ENCODE results near the gene PCNX3. TPM values are rescaled to one million over a fixed set of nuclear protein-coding genes. Genes with fewer than 3 reads are reported as not detected.

The PCNX3 gene
- total RNA-seq, 1 experiment from 2014 or later = 50.4 TPM

DNA sequence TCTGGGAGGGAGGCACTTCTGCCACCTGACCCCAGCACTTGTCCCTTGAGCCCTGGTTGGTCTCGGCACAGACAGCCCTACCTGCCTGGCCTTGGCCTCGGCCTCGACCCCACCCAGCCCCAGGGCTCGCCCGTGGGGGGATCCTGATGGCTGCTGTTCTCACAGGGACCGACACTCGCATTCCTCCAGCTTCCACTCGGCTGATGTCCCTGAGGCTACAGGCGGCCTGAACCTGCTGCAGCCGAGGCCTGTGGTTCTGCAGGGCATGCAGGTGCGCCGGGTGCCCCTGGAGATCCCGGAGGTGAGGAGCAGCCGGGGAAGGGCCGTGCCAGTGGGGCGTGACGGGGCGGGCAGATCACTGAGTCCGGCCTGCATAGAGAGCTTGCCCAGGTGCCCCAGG is 5.1 kb downstream of the PCNX3 start:
- no peak overlapping the region for H3K27ac ChIP-seq (ENCODE audit: low read depth, low read length)

More for the DNA sequence above, 5.1 kb downstream of the PCNX3 start:
- ChIA-PET POLR2A (no interaction called here), RAD21 (ENCODE audit: low non-redundant PET in 1 of 2, low total read pairs in 2 of 2, uncharacterized antibody in 2 of 2, unreplicated experiment in 2 of 2) (no interaction called here), CTCF (no interaction called here)
- intact Hi-C loops (cut with micrococcal nuclease) = no loop called here
- no peaks in the 10 kb centered on the region for H3K9me2 ChIP-seq (ENCODE audit: insufficient read depth)
- ATAC-seq (no peak), DNase-seq (ENCODE audit: low read depth, low spot score) (no peak)
- TF ChIP-seq SP1 (IDR thresholded peaks at IDR 0.05; ENCODE audit: low read depth) (no peak), EZH2phosphoT487 (IDR thresholded peaks at IDR 0.05; ENCODE audit: borderline replicate concordance) (no peak), POLR2AphosphoS5 (IDR thresholded peaks at IDR 0.05; ENCODE audit: low read depth, low read length) (no peak), FOSL1 (IDR thresholded peaks at IDR 0.05; ENCODE audit: low read depth) (no peak), ELF1 (IDR thresholded peaks at IDR 0.05; ENCODE audit: borderline replicate concordance, low read depth) (no peak), JUND (IDR thresholded peaks at IDR 0.05) (no peak), ZFX (IDR thresholded peaks at IDR 0.05) (no peak), CBX3 (IDR thresholded peaks at IDR 0.05; ENCODE audit: low read depth) (no peak), SIN3A (IDR thresholded peaks at IDR 0.05; ENCODE audit: low read depth) (no peak), ZNF274 (IDR thresholded peaks at IDR 0.05; ENCODE audit: low read depth, low read length) (no peak), TCF7L2 (IDR thresholded peaks at IDR 0.05; ENCODE audit: borderline replicate concordance, extremely low read depth, insufficient read depth, insufficient read length) (no peak), REST (IDR thresholded peaks at IDR 0.05; ENCODE audit: low read depth) (no peak), CTCF (IDR thresholded peaks at IDR 0.05 in 2 of 3, conservative IDR thresholded peaks at IDR 0.05 in 1 of 3; ENCODE audit: borderline replicate concordance in 1 of 3, insufficient read depth in 1 of 3, low read depth in 2 of 3, low read length in 2 of 3) (no peak), RAD21 (IDR thresholded peaks at IDR 0.05; ENCODE audit: low read depth) (no peak), YY1 (IDR thresholded peaks at IDR 0.05; ENCODE audit: extremely low read depth, insufficient replicate concordance, low read depth, low read length) (no peak), EZH2 (IDR thresholded peaks at IDR 0.05) (no peak), ATF3 (IDR thresholded peaks at IDR 0.05) (no peak), EGR1 (IDR thresholded peaks at IDR 0.05; ENCODE audit: low read depth) (no peak)
- TF ChIP-seq, protein P1, sequence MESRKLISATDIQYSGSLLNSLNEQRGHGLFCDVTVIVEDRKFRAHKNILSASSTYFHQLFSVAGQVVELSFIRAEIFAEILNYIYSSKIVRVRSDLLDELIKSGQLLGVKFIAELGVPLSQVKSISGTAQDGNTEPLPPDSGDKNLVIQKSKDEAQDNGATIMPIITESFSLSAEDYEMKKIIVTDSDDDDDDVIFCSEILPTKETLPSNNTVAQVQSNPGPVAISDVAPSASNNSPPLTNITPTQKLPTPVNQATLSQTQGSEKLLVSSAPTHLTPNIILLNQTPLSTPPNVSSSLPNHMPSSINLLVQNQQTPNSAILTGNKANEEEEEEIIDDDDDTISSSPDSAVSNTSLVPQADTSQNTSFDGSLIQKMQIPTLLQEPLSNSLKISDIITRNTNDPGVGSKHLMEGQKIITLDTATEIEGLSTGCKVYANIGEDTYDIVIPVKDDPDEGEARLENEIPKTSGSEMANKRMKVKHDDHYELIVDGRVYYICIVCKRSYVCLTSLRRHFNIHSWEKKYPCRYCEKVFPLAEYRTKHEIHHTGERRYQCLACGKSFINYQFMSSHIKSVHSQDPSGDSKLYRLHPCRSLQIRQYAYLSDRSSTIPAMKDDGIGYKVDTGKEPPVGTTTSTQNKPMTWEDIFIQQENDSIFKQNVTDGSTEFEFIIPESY (IDR thresholded peaks at IDR 0.05; ENCODE audit: extremely low read depth, insufficient replicate concordance, low read length) = no peak
- TF ChIP-seq, protein P2, sequence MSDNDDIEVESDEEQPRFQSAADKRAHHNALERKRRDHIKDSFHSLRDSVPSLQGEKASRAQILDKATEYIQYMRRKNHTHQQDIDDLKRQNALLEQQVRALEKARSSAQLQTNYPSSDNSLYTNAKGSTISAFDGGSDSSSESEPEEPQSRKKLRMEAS (IDR thresholded peaks at IDR 0.05) = no peak
- no peak overlapping the region for H3K4me2 ChIP-seq (ENCODE audit: low read length)
- no peak overlapping the region for H2AFZ ChIP-seq (ENCODE audit: low read depth, low read length, poor library complexity, severe bottlenecking)
- H3K9me3 ChIP-seq (ENCODE audit: control insufficient read depth in 1 of 2, insufficient read depth in 1 of 2, low read depth in 1 of 2, low read length in 2 of 2) = no peaks in the 10 kb centered on the region
- H3K4me3 ChIP-seq (replicated peaks in 1 of 2; ENCODE audit: low read depth in 1 of 2, low read length in 2 of 2) = no peak overlapping the region
- peaks cover 22 to 24% of the 10 kb centered on the region in 2 experiments; a peak in 3 of 4 replicates for H3K36me3 ChIP-seq (ENCODE audit: control insufficient read depth in 1 of 2, insufficient read depth in 2 of 2, low read length in 2 of 2)
- H3K4me1 ChIP-seq (ENCODE audit: control insufficient read depth in 1 of 2, insufficient read depth in 2 of 2, low read length in 2 of 2) = peaks cover 4 to 11% of the 10 kb centered on the region in 2 experiments
- no TSS peak for BruUV-seq (replicated peaks)
- no peak overlapping the region for H3K9ac ChIP-seq (ENCODE audit: low read length)
- H4K20me1 ChIP-seq (ENCODE audit: insufficient read depth) = no peaks in the 10 kb centered on the region
- H3K27me3 ChIP-seq (ENCODE audit: insufficient read depth, low read length) = no peaks in the 10 kb centered on the region
- peaks cover 33% of the 10 kb centered on the region for H3K79me2 ChIP-seq (ENCODE audit: insufficient read depth, low read length)

Data from HCT116 (cell line).